Prostate gland (tissue), 2 donors: ENCODE results near the gene ATP5PO.

Source experiments
- POLR2A ChIP-seq: fragments of 450-650 bp; IDR thresholded peaks from one replicate; pipeline ENCODE4 v1.6.1; 2016; ENCODE audit warnings: antibody characterized with exemption, mild to moderate bottlenecking
- POLR2AphosphoS5 ChIP-seq: sonication (generic); formaldehyde crosslinking; IDR thresholded peaks from one replicate; pipeline ENCODE4 v1.6.1; 2017; ENCODE audit warnings: antibody characterized with exemption
- TF ChIP-seq, protein P1 (sequence below), 4 experiments: fragments of 200-600 bp in 2 of 4; fragments of 450-650 bp in 2 of 4; sonication (generic) in 2 of 4; IDR thresholded peaks; 1 replicate in 3 of 4; 2 replicates in 1 of 4; pipeline ENCODE4 v1.5.1; 2016 to 2019; ENCODE audit warnings: antibody characterized with exemption in 4 of 4, mild to moderate bottlenecking in 2 of 4, moderate library complexity in 2 of 4

DNA sequence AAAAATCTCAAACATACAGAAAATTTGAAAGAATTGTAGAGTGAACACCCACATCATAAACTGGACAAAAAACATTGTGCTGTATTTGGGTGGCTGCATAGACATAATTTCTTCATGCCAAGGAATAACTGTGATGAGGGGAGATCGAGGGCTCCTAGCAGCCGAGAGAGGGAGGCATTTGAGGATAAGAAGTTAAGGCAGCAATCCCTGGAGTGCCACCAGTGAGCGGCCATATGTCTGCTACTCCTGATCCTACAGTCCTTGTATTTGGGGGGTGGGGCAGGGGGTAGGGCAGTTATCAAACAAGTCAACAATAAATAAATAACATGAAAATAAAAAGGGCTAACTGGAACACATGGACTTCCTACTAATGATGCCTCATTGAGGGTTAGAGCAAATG is 54.5 kb downstream of the ATP5PO start:
- TF ChIP-seq, protein P1, sequence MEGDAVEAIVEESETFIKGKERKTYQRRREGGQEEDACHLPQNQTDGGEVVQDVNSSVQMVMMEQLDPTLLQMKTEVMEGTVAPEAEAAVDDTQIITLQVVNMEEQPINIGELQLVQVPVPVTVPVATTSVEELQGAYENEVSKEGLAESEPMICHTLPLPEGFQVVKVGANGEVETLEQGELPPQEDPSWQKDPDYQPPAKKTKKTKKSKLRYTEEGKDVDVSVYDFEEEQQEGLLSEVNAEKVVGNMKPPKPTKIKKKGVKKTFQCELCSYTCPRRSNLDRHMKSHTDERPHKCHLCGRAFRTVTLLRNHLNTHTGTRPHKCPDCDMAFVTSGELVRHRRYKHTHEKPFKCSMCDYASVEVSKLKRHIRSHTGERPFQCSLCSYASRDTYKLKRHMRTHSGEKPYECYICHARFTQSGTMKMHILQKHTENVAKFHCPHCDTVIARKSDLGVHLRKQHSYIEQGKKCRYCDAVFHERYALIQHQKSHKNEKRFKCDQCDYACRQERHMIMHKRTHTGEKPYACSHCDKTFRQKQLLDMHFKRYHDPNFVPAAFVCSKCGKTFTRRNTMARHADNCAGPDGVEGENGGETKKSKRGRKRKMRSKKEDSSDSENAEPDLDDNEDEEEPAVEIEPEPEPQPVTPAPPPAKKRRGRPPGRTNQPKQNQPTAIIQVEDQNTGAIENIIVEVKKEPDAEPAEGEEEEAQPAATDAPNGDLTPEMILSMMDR (IDR thresholded peaks at IDR 0.05) = no peak
- no peak for TF ChIP-seq POLR2AphosphoS5
- no peak for TF ChIP-seq POLR2A
